ENCODE measurements around the gene MICALL2.

DNA sequence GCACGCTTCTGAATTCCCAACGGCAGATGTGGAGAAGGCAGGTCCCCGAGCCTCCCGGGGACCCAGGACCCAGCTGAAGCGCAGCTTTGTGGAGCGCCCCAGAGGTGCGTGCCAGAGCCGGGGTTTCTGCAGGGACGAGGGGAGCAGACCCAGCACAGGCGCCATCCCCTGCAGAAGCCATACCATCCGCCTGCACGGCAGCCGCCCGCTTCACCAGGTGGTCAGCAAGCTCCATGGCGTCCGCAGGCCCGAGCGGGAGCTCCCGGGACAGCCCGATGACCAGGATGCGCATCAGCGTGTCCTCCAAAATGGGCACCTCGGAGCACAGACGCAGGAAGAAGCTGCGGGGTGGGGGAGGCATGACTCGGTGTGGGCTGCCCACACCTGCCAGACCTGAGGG is 34.3 kb upstream of the MICALL2 start:
- TF ChIP-seq, protein P1, sequence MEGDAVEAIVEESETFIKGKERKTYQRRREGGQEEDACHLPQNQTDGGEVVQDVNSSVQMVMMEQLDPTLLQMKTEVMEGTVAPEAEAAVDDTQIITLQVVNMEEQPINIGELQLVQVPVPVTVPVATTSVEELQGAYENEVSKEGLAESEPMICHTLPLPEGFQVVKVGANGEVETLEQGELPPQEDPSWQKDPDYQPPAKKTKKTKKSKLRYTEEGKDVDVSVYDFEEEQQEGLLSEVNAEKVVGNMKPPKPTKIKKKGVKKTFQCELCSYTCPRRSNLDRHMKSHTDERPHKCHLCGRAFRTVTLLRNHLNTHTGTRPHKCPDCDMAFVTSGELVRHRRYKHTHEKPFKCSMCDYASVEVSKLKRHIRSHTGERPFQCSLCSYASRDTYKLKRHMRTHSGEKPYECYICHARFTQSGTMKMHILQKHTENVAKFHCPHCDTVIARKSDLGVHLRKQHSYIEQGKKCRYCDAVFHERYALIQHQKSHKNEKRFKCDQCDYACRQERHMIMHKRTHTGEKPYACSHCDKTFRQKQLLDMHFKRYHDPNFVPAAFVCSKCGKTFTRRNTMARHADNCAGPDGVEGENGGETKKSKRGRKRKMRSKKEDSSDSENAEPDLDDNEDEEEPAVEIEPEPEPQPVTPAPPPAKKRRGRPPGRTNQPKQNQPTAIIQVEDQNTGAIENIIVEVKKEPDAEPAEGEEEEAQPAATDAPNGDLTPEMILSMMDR (IDR thresholded peaks at IDR 0.05), result no peak
- TF ChIP-seq POLR2A (IDR thresholded peaks at IDR 0.05), result no peak

Data from uterus (tissue), 2 donors.